ENCODE results near the gene SEMA3E. TPM values are rescaled to one million over a fixed set of nuclear protein-coding genes. Genes with fewer than 3 reads are reported as not detected.
"Not testable (repeated sequence)": the region's sequence is repeated elsewhere in the genome, so short reads cannot be mapped to it uniquely, and the experiment has no call there.

The SEMA3E gene
- total RNA-seq, 2 donors from 2014 or later, result 3.4 to 15.2 TPM

DNA sequence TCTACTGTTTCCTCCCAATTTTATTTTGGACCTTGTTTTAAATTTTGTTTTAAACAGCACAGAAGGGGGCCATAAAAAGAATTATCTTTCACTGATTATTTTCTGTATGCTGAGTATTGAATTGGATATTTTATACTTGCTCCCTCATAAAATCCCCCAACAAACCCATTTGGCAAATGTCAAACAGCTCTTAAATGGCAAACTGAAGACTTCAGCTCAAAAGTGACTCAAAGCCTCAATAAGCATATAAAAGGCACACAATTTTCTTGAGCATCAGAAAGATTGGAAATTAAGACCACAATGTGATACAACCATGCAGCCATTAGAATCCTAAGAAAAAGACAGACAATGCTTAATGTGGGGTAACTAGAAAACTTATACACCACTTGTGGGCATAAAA, 199.2 kb downstream of the SEMA3E start:
- Histone ChIP-seq H3K9me3 (no peaks in the 10 kb centered on the region), H3K27me3 (replicated peaks; ENCODE audit: insufficient read depth) (no peaks in the 10 kb centered on the region), H3K4me3 (no peak overlapping the region), H3K27ac (no peak overlapping the region), H3K36me3 (no peaks in the 10 kb centered on the region), H3K4me1 (ENCODE audit: control insufficient read depth in 1 of 2, low read depth in 2 of 2) (no peaks in the 10 kb centered on the region)
- ATAC-seq (ENCODE audit: insufficient number of reproducible peaks, low FRiP score, low read depth), result no peak
- TF ChIP-seq, protein P1, sequence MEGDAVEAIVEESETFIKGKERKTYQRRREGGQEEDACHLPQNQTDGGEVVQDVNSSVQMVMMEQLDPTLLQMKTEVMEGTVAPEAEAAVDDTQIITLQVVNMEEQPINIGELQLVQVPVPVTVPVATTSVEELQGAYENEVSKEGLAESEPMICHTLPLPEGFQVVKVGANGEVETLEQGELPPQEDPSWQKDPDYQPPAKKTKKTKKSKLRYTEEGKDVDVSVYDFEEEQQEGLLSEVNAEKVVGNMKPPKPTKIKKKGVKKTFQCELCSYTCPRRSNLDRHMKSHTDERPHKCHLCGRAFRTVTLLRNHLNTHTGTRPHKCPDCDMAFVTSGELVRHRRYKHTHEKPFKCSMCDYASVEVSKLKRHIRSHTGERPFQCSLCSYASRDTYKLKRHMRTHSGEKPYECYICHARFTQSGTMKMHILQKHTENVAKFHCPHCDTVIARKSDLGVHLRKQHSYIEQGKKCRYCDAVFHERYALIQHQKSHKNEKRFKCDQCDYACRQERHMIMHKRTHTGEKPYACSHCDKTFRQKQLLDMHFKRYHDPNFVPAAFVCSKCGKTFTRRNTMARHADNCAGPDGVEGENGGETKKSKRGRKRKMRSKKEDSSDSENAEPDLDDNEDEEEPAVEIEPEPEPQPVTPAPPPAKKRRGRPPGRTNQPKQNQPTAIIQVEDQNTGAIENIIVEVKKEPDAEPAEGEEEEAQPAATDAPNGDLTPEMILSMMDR (IDR thresholded peaks at IDR 0.05), result no peak
- no peak for DNase-seq (ENCODE audit: low spot score)

GRCh38 chr7:83447681-83448080, 201.3 kb downstream of the SEMA3E start:
- TF ChIP-seq, protein P1 (IDR thresholded peaks at IDR 0.05), result no peak
- Histone ChIP-seq H3K9me3 (no peaks in the 10 kb centered on the region), H3K27ac (no peak overlapping the region), H3K4me1 (ENCODE audit: control insufficient read depth in 1 of 2, low read depth in 2 of 2) (no peaks in the 10 kb centered on the region), H3K36me3 (no peaks in the 10 kb centered on the region), H3K4me3 (no peak overlapping the region), H3K27me3 (replicated peaks; ENCODE audit: insufficient read depth) (no peaks in the 10 kb centered on the region)
- no peak for ATAC-seq (ENCODE audit: insufficient number of reproducible peaks, low FRiP score, low read depth)
- no peak for DNase-seq (ENCODE audit: low spot score)

- DNase-seq (ENCODE audit: low spot score), result no peak
- H3K4me1 ChIP-seq (ENCODE audit: control insufficient read depth in 1 of 2, low read depth in 2 of 2), result no peaks in the 10 kb centered on the region
These were observed 202.8 kb downstream of the SEMA3E start for GRCh38 chr7:83446102-83446669.

GRCh38 chr7:83442911-83443310, 206.0 kb downstream of the SEMA3E start:
- Histone ChIP-seq H3K27me3 (replicated peaks; ENCODE audit: insufficient read depth) (no peaks in the 10 kb centered on the region), H3K9me3 (no peaks in the 10 kb centered on the region), H3K27ac (no peak overlapping the region), H3K36me3 (no peaks in the 10 kb centered on the region), H3K4me3 (no peak overlapping the region), H3K4me1 (ENCODE audit: control insufficient read depth in 1 of 2, low read depth in 2 of 2) (no peaks in the 10 kb centered on the region)
- TF ChIP-seq, protein P1 (IDR thresholded peaks at IDR 0.05), result no peak
- ATAC-seq (ENCODE audit: insufficient number of reproducible peaks, low FRiP score, low read depth) (no peak), DNase-seq (ENCODE audit: low spot score) (no peak)

More at GRCh38 chr7:83446102-83446669, 202.8 kb downstream of the SEMA3E start:
- H3K36me3 ChIP-seq, result no peaks in the 10 kb centered on the region
- H3K9me3 ChIP-seq, result no peaks in the 10 kb centered on the region
- H3K27ac ChIP-seq, result no peak overlapping the region
- ATAC-seq (ENCODE audit: insufficient number of reproducible peaks, low FRiP score, low read depth), result no peak
- H3K27me3 ChIP-seq (replicated peaks; ENCODE audit: insufficient read depth), result no peaks in the 10 kb centered on the region
- TF ChIP-seq, protein P1 (IDR thresholded peaks at IDR 0.05), result no peak
- no peak overlapping the region for H3K4me3 ChIP-seq

DNA sequence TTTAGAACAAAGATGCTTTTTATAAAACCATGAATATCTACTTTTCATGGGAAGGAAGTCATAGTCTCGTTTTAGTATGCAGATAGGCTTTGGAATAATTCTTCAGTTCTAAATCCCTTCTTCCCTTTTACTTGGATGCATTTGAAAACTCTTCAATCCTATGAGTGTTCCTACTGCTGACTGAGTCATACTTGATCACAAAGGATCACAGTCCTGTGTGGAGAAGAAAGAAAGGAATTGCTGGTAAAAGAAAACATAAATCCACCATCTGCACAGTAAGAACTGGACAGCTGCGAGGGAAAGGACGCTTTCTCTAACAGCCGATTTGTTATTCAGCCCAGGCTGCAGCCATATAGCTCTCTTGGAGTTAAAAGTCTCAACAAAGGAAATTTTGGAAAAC, 209.9 kb downstream of the SEMA3E start:
- Histone ChIP-seq H3K4me3 (no peak overlapping the region), H3K4me1 (ENCODE audit: control insufficient read depth in 1 of 2, low read depth in 2 of 2) (no peaks in the 10 kb centered on the region), H3K9me3 (no peaks in the 10 kb centered on the region), H3K27ac (no peak overlapping the region), H3K36me3 (no peaks in the 10 kb centered on the region), H3K27me3 (replicated peaks; ENCODE audit: insufficient read depth) (no peaks in the 10 kb centered on the region)
- DNase-seq (ENCODE audit: low spot score) (no peak), ATAC-seq (ENCODE audit: insufficient number of reproducible peaks, low FRiP score, low read depth) (no peak)
- TF ChIP-seq, protein P1 (IDR thresholded peaks at IDR 0.05), result no peak

GRCh38 chr7:83430289-83430688, 218.7 kb downstream of the SEMA3E start:
- not testable (repeated sequence) for H3K27me3 ChIP-seq (replicated peaks; ENCODE audit: insufficient read depth); H3K27ac ChIP-seq; H3K4me1 ChIP-seq (ENCODE audit: control insufficient read depth in 1 of 2, low read depth in 2 of 2); H3K4me3 ChIP-seq; H3K9me3 ChIP-seq; H3K36me3 ChIP-seq; DNase-seq (ENCODE audit: low spot score); ATAC-seq (ENCODE audit: insufficient number of reproducible peaks, low FRiP score, low read depth)

Data from thoracic aorta (tissue), 2 donors.